ENCODE results near the gene FUT3.
"Not testable (repeated sequence)": the region's sequence is repeated elsewhere in the genome, so short reads cannot be mapped to it uniquely, and the experiment has no call there.

The FUT3 gene

GRCh38 chr19:5851302-5851701 lies at the start of gene FUT3:
FUT3 (minus strand) TSS chr19:5851449.
- DNase-seq, result no peak

GRCh38 chr19:5900976-5901375 lies 49.7 kb upstream of the FUT3 start:
- no peak for DNase-seq

- no peak for DNase-seq
Measured at GRCh38 chr19:5899728-5900526, 48.7 kb upstream of the FUT3 start.

GRCh38 chr19:5897189-5897969 lies 46.1 kb upstream of the FUT3 start:
- no peak for DNase-seq

- no peak for DNase-seq
Measured at GRCh38 chr19:5896365-5897076, 45.3 kb upstream of the FUT3 start.

GRCh38 chr19:5895890-5896289 lies 44.6 kb upstream of the FUT3 start:
- DNase-seq, result no peak

GRCh38 chr19:5895409-5895808 lies 44.2 kb upstream of the FUT3 start:
- no peak for DNase-seq

- DNase-seq, result no peak
Measured at GRCh38 chr19:5894704-5895349, 43.6 kb upstream of the FUT3 start.

GRCh38 chr19:5893907-5894703 lies 42.9 kb upstream of the FUT3 start:
- DNase-seq, result no peak

- DNase-seq, result no peak
Measured at GRCh38 chr19:5893296-5893903, 42.2 kb upstream of the FUT3 start.

GRCh38 chr19:5892772-5893275 lies 41.6 kb upstream of the FUT3 start:
- no peak for DNase-seq

GRCh38 chr19:5891938-5892771 lies 40.9 kb upstream of the FUT3 start:
- DNase-seq, result no peak

- no peak for DNase-seq
Measured at GRCh38 chr19:5891572-5891937, 40.3 kb upstream of the FUT3 start.

- no peak for DNase-seq
Measured at GRCh38 chr19:5890099-5890498, 38.9 kb upstream of the FUT3 start.

- DNase-seq, result no peak
Measured at GRCh38 chr19:5889288-5889971, 38.2 kb upstream of the FUT3 start.

- DNase-seq, result not testable (repeated sequence)
Measured at GRCh38 chr19:5884065-5884811, 33.0 kb upstream of the FUT3 start.

GRCh38 chr19:5883157-5883873 lies 32.1 kb upstream of the FUT3 start:
- not testable (repeated sequence) for DNase-seq

GRCh38 chr19:5882421-5882968 lies 31.2 kb upstream of the FUT3 start:
- DNase-seq, result no peak

All from DMS 273 treated with DMSO at 0.1 percent for 48 hours (cell line).